ENCODE results near the gene OTUB2.
"Not testable (repeated sequence)": the region's sequence is repeated elsewhere in the genome, so short reads cannot be mapped to it uniquely, and the experiment has no call there.

The OTUB2 gene

DNA sequence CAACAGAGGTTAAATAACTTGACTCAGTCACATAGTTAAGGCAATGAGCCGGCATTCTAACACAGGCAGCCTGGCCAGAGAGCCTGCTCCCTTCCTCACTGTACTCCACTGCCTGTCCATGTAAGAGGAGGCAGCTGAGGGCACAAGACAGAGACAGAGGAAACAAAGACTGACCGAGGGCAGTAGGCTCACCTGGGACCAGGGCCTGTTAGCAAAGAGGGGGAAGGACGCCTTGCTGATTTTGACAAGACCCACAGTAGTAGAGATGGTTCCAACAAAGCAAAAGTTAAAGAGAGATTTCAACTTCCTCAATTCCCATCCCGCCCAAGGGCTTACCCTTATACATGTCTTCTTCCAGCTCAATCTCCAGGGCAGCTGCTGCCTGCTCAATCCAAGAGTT is 26.5 kb downstream of the OTUB2 start:
- DNase-seq (ENCODE audit: extremely low read depth in 1 of 2, low read depth in 1 of 2) = no peak

DNA sequence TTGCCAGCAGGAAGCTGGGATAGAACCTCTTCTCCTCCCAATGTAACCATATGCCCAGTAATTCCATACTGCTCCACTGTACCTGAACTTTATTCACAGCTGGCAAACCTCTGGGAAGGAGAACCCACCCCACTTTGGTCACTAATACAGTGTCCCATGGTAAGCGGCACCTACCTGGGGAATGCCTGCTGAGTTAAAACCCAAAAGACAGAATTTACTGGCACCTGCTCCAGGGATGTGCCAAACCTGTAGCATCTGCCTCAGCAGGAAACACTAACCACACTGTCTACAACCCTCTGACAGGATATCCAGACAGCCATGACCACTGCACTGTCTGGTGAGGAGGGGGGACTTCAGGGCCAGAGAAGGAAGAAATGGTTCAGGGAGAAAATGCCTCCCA is 28.3 kb downstream of the OTUB2 start:
- no peak for DNase-seq (ENCODE audit: extremely low read depth in 1 of 2, low read depth in 1 of 2)

DNA sequence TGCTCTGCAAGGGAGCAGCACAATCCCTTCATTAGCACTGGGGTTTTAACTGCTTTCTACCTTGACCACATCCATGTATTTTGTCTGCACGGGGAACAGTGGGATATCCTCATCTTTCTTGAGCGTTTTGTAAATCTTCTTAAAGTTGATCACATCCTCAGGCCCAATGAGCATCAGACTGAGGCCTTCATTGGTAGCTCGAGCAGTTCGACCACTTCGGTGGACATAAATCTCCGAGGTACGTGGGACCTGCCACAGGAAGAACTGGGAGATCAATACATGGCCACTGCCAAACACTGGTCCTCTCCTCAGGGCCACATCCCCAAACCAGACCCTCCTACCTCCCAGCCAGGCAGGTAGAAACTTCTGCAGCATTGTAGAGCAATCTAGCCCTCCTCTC is 28.8 kb downstream of the OTUB2 start:
- DNase-seq (ENCODE audit: extremely low read depth in 1 of 2, low read depth in 1 of 2) = no peak

DNA sequence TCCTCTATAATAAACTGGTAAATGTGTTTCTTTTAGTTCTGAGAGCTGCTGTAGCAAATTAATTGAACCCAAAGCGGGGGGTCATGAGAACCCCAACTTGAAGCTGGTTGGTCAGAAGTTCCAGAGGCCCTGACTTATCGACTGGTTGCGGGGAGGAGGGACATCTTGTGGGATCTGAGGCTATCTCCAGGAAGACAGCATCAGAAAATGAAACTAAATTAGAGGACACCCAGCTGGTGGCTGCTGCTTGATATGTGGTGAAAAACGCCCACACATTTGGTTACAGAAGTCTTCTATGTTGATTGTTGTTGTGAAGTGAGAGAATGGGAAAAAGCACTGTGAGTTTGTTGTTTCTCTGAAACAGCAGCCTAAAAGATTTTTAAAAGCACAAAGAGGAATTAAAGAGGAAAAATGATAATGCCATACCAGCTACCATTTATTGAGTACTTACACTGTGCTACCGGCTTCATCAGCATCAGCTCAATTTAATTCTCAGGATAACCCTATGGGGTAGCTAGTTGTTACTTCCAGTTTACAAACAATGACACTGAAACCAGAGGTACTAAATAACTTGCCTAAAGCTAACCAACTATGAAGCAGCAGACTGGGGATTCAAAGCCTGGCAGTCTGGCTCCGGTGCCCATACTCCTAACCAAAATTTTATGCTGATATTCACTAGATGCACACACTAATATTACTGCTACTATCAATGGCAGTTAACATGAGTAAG is 30.6 kb downstream of the OTUB2 start:
- peak in 1 of 2 donors; percentile 36 for DNase-seq (ENCODE audit: extremely low read depth in 1 of 2, low read depth in 1 of 2)

DNA sequence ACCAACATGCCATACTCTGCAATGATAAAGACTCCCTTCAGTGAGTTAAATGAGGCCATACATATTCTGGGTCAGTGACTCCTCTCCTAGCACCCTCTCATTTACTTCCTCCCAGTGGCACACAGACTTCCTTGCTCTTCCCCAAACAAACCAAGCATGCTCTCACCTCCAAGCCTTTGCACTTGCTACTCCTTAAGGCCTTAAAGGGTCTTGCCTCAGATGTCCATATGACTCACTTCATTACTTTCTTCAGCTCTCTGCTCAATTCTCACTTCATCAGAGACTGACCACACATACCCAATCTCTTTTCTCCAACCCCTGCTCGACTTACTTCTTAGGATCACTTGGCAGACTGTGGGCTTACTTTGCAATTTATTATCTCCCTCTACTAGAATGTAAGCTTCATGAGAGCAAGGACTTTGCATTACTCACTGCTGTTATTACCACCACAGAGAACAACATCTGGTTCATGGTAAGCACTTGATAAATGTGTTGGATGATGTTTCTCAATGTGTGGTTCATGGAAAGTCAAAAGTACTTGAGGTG is 32.1 kb downstream of the OTUB2 start:
- DNase-seq (ENCODE audit: extremely low read depth in 1 of 2, low read depth in 1 of 2) = no peak

DNA sequence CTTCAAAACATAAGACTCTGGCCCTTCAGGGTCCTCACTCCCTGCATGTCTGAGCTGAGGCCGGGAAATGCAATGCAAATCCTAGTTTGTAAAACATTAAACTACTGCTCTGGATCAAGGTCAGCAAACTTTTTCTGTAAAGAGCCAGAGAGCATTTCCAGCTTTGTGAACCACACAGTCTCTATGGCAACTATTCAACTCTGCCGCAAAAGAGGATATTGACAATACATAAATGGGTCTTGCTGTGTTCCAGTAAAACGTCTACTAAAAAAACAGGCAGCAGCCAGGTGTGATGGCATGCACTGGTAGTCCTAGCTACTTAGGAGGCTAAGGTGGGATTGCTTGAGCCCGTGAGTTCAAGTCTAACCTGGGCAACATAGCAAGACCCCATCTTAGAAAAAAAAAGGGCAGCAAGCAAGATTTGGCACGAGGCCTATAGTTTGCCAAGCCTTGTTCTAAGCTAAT is 32.6 kb downstream of the OTUB2 start:
- DNase-seq (ENCODE audit: extremely low read depth in 1 of 2, low read depth in 1 of 2) = no peak

DNA sequence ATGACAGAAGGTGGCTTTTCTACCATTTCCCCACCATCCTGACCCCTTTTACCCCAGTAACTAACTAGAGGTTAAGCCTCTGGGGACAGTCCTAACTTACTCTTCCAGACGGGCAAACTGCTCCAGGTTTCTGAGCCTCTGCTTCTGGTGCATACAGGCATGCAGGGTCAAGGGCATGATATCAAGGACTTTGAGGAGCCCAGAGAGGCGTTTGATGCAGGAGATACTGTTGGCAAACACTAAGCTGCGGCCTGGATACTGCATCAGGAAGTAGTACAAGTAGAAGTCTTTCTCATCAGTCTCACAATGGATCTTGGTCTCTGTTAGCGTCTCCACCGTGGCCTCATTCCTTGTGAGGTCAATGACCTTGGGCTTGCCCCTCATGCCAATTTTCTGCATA is 33.9 kb downstream of the OTUB2 start:
- no peak for DNase-seq (ENCODE audit: extremely low read depth in 1 of 2, low read depth in 1 of 2)

DNA sequence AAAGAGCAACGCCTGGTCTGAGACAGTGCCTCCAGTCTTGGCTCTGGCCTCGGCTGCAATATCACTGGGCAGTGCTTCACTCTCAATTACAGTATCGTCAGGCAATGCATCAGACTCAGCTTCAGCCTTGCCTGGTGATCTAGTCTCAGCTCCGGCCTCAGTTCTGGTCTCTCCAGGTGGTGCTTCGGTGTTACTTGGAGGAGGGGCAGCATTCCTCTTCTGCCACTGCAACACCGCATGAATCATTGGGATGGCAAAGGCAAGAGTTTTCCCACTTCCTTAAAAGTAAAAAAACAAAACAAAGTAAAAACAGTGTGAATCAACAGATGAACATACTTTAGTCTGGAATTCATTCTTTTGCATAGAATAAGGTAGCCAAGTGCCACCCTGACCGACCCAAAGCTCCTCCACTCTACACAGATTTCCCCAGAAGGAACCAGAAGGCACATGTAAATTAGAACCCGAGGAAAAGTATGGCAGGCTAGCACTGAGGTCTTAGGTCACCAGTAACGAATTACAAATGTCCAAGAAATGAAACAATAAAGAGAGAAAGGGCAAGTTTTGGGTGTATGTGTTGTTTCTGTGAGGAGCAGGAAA is 36.3 kb downstream of the OTUB2 start:
- DNase-seq (ENCODE audit: extremely low read depth in 1 of 2, low read depth in 1 of 2) = no peak

DNA sequence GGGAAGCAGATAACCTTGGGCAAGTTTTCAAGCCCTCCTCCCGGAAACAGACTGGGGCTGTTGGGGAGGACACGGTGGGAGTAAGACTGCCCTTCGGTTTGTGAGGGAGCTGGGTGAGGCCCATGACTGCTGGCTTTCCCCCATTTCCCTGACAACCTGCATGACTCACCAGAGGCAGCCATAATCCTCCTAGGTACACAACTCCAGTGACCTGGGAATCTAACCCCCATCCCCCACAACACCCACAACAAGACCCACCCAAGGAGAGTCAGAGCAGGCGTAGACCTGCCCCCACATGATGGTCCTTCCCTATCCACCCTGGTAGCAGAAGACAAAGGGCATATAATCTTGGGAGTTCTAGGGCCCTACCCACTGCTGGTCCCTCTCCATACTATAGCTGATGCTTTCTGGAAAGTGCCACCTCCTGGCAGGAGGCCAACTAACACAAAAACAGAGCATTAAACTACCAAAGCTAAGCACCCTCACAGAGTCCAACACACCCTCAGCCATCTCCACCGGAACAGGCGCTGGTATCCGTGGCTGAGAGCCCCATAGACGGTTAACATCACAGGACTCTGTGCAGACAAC is 40.0 kb downstream of the OTUB2 start:
- no peak for DNase-seq (ENCODE audit: extremely low read depth in 1 of 2, low read depth in 1 of 2)

DNA sequence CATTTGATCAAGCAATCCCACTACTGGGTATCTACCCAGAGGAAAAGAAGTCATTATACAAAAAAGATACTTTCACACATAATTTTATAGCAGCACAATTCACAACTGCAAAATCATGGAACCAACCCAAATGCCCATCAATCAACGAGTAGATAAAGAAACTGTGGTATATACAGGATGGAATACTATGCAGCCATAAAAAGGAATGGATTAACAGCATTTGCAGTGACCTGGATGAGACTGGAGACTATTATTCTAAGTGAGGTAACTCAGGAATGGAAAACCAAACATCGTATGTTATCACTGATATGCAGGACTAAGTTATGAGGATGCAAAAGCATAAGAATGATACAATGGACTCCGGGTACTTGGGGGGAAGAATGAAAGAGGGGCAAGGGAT is 45.9 kb downstream of the OTUB2 start:
- not testable (repeated sequence) for DNase-seq (ENCODE audit: extremely low read depth in 1 of 2, low read depth in 1 of 2)

DNA sequence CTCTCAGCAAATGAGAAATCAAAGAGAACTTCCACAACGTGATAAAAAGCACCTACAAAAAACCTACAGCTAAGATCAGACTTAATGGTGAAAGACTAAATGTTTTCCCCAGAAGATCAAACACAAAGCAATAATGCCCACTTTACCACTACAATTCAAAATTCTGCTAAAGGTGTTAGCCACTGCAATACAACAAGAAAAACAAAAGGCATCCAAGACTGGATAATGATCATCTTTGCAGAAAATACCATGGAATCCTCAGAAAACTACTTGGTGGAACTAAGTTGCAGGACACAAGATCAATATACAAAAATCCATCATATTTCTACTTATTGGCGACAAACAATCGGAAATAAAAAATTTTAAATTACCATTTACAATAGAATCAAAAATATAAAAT is 48.4 kb downstream of the OTUB2 start:
- DNase-seq (ENCODE audit: extremely low read depth in 1 of 2, low read depth in 1 of 2) = no peak

DNA sequence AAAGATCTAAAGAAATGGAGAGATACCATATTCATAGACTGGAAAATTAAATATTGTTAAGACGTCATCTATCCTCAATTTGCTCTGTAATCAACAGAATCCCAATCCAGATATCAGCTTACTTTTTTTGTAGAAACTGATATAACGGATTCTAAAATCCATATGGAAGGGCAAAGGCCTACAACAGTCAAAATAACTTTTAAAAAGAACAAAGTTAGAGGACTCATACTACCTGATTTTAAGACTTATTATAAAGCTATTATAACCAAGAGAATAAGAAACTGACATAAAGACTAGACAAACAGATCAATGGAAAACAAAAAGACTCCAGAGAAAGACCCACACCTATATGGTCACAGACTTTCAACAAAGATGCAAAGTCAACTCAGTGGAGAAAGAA is 48.9 kb downstream of the OTUB2 start:
- DNase-seq (ENCODE audit: extremely low read depth in 1 of 2, low read depth in 1 of 2) = no peak

DNA sequence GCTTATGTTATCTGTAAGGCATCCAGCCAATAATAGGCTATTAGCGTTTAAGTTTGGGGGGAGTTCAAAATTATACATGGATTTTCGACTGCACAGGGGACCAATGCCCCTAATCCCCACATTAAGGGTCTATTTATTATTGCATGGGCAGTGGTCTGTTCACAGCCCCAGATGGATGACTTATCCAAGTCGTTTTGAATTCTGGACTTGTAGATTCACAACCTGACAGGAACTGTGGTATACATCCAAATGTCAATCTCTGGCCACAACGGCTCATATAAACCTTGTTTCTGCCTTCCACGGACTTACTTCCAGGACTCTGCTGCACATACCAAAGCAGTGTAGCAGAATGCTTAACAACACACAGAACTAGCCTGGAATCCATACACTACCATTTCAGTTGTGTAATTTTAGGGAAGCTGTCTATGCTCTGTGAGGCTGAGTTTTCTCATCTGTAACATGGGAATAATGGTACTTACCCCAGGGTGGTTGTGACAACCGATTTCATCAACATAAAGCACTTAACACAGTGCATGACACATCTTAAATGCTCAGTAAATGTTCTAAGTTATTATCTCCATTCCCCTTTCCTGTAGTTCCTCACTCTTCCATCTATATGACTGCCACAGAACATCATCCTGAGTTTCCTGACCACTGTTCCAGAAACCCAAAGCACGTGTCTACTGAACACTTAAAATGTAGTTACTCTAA is 51.1 kb downstream of the OTUB2 start:
- no peak for DNase-seq (ENCODE audit: extremely low read depth in 1 of 2, low read depth in 1 of 2)

DNA sequence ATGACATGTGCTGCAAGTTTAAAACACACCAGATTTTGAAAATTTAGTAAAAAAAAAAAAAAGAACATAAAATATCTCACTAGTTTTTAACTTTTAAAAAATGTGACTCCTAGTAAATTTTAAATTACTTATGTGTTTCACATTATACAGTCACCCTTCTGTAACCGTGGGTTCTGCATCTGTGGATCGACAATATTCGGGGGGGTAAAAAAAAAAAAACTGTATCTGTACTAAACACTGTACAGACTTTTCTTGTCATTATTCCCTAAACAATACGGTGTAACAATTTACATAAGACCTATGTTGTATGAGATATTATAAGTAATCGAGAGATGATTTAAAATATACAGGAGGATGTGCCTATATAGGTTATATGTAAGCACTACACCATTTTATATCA is 51.7 kb downstream of the OTUB2 start:
- DNase-seq (ENCODE audit: extremely low read depth in 1 of 2, low read depth in 1 of 2) = no peak

DNA sequence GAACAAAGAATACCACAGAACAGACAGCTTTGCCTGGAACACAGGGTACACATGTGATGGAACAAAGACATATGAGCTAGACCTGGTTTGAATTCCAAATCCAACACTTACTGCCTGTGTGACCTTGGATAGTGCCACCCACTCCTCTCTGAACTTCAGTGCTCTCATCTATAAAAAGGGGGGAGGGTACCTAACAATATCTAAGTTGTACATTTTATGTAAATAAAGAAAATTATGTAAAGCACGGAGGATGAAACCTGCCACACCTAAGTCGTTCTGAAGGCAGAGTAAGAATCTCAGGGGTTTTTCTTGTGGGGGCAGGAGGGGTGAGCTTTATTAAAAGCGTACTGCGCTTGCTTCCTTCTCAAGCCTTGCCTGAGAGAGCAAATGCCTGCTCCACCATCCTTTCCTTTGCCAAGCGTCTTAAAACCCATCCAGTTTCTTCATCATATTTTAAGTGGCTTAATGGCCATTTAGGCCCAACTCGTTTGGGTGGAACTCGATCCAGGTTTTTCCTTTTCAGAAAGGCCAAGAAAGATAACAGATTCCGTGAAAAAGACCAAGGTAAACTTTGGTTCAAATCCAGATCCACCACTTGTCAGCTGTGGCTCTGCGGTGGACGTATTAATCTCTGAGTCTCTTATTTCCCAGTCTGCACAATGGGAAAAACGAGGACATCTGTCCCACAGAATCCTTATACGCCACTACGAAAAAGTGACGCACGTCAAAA is 53.9 kb downstream of the OTUB2 start:
- DNase-seq (ENCODE audit: extremely low read depth in 1 of 2, low read depth in 1 of 2) = no peak

DNA sequence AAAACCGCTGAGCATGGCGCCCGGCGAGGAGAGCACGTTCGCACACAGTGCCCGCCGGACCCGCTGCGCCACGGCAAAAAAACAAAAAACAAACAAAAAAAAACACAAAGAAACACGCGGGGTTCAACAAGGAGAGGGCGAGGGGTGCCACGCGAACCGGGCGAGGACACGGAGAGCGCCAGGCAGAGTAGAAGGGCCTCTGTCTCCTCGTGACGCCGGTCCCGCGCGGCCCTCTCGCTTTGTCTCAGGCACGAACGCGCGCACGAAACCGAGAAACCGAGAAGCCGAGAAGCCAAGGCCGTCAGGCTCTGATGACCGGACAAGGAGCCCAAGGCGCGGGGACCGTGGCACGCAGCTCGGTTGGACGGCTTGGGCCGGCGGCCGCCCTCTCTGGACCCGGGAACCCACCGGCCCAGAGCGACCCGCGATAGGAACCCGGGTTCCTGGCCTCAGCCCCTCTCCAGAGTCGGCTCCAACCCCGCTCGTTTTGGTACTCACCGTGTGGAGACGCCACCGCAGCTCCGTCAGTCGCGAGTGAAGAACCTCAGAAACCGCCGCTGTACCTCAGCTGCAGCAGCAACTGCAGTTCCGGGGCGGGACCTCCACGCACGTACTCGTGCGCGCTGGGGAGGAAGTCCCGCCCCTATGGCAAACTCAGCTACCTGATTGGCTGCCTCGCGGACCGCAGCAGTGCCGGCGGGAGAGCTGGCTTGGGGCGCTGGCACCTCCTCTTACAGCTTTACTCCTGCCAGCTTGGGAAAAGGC is 54.7 kb downstream of the OTUB2 start, which contains the start of the genes DDX24 and IFI27L1:
TSS of gene DDX24 (minus strand) at position 582 of the 765 bp plus-strand sequence. CDS start 1,460 bp downstream, outside the sequence.
TSS of gene IFI27L1 (plus strand) at position 690 of the 765 bp plus-strand sequence. CDS start 15,628 bp downstream, outside the sequence.
- DNase-seq (ENCODE audit: extremely low read depth in 1 of 2, low read depth in 1 of 2) = peak; percentile 88 to 96

DNA sequence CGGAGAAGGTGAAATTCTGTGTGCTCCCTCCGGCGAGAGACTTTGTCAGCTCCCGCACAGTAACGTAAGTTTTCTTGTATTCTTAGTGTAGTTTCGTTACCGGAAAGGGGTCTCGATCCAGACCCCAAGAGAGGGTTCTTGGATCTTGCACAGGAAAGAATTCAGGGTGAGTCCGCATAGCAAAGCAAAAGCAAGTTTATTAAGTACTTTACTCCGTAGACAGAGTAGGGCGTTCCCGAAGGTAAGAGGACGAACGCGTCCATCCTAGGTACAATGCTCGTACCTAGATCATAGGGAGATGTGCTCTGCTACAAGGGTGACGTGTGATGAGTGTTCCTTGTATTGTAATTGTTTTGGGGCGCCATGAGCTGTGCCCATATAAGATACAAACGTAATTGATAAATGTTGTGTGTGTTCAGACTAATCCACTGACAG is 55.3 kb downstream of the OTUB2 start:
- DNase-seq (ENCODE audit: extremely low read depth in 1 of 2, low read depth in 1 of 2) = no peak

DNA sequence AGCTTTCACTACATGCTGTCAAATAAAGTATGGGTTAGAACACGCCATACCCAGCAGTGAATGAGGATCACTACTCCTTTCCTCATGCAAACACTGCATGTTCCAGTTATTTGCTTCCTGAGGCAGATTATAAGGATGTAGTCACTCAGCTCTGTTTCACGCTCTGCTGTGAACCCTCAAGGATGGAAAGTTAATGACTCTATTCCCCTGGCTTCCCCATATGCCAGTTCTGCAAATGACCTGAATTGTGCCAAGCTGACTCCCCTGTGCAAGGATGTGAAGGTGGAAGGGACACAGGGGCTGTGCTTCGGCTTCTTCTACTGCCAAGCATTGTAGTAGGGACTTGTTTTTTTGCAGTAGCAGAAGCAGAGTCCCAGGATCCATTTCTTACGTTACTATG is 61.8 kb downstream of the OTUB2 start:
- DNase-seq (ENCODE audit: extremely low read depth in 1 of 2, low read depth in 1 of 2) = no peak

DNA sequence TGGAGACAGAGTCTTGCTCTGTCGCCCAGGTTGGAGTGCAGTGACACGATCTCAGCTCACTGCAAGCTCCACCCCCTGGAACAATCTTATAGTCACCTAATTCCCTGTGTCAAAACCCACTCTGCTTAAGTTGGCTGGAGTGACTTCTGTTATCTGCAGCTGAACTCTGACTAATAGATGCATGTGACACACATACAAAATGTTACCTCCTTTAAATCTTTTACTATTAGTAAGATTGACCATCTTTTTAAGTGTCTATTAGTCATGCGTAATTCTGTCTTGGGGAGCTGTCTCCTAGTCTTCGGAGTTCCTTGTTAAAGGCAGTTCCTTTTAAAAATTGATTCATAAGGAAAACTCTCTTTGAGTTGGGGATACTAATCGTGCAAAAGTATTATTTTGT is 62.4 kb downstream of the OTUB2 start:
- no peak for DNase-seq (ENCODE audit: extremely low read depth in 1 of 2, low read depth in 1 of 2)

DNA sequence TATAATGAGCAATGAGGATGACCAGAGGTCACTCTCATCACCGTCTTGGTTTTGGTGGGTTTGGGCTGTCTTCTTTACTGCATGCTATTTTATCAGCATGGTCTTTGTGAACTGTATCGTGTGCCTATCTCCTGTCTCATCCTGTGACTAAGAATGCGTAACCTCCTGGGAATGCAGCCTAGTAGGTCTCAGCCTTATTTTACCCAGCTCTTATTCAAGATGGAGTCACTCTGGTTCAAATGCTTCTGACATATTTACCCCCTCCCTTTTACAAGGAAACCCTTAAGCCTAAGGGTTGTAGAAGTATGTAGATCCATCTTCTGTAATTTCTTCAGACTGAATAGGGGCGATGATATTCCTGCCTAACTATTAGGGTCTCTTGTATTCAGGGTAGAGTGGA is 63.3 kb downstream of the OTUB2 start:
- no peak for DNase-seq (ENCODE audit: extremely low read depth in 1 of 2, low read depth in 1 of 2)
